HG03378 (cell line): ENCODE results near the gene HOXA10.

Experiments used
- ATAC-seq: cut with Tn5 transposase; IDR thresholded peaks from one replicate; pipeline ENCODE4 v1.9.1; 2021; ENCODE audit warnings: mild to moderate bottlenecking, moderate library complexity; ENCODE audit not compliant: unreplicated experiment

HOXA10 gene

GRCh38 chr7:27146491-27147198 is 27.5 kb downstream of the HOXA10 start:
- ATAC-seq = no peak

GRCh38 chr7:27145914-27146412 is 28.2 kb downstream of the HOXA10 start:
- ATAC-seq = no peak

GRCh38 chr7:27145165-27145913 is 28.8 kb downstream of the HOXA10 start:
- no peak for ATAC-seq

GRCh38 chr7:27144781-27145164 is 29.3 kb downstream of the HOXA10 start:
- no peak for ATAC-seq

GRCh38 chr7:27143950-27144780 is 30.0 kb downstream of the HOXA10 start:
- no peak for ATAC-seq

- no peak for ATAC-seq
These were observed 30.8 kb downstream of the HOXA10 start, which contains the start of gene HOXA5 for GRCh38 chr7:27143023-27143949. Gene HOXA5 (minus strand): TSS chr7:27143681. CDS start chr7:27143607, 74 bp downstream.

- ATAC-seq = no peak
These were observed 31.5 kb downstream of the HOXA10 start for GRCh38 chr7:27142580-27143022.

- ATAC-seq = no peak
These were observed 32.1 kb downstream of the HOXA10 start for GRCh38 chr7:27141923-27142579.

- ATAC-seq = no peak
These were observed 32.8 kb downstream of the HOXA10 start for GRCh38 chr7:27141137-27141922.

GRCh38 chr7:27140126-27140857 is 33.8 kb downstream of the HOXA10 start:
- no peak for ATAC-seq

- no peak for ATAC-seq
These were observed 34.6 kb downstream of the HOXA10 start for GRCh38 chr7:27139334-27140125.

- ATAC-seq = no peak
These were observed 35.2 kb downstream of the HOXA10 start for GRCh38 chr7:27138985-27139333.

- no peak for ATAC-seq
These were observed 35.6 kb downstream of the HOXA10 start for GRCh38 chr7:27138472-27138871.

GRCh38 chr7:27137640-27138315 is 36.3 kb downstream of the HOXA10 start:
- no peak for ATAC-seq

- no peak for ATAC-seq
These were observed 39.7 kb downstream of the HOXA10 start for GRCh38 chr7:27134392-27134791.

- ATAC-seq = no peak
These were observed 40.5 kb downstream of the HOXA10 start for GRCh38 chr7:27133409-27134231.
